HepG2 (cell line): ENCODE results near the gene ITPR1. TPM values are rescaled to one million over a fixed set of nuclear protein-coding genes. Genes with fewer than 3 reads are reported as not detected.

Experiments
- PHF20 ChIP-seq: sonication (generic); formaldehyde crosslinking; IDR thresholded peaks from 2 replicates; pipeline ENCODE4 v1.5.0; 2020; ENCODE audit warnings: mild to moderate bottlenecking, missing genetic modification reagents
- RBM22 ChIP-seq: fragments of 200-400 bp; formaldehyde crosslinking; optimal IDR thresholded peaks from 2 replicates; pipeline ENCODE3; 2017; ENCODE audit warnings: mild to moderate bottlenecking, low read length, moderate library complexity
- REPIN1 ChIP-seq: sonication (generic); formaldehyde crosslinking; IDR thresholded peaks from 2 replicates; pipeline ENCODE4 v1.8.0; 2022; ENCODE audit warnings: missing genetic modification reagents, low read depth, mild to moderate bottlenecking, borderline replicate concordance
- ZNF367 ChIP-seq: sonication (generic); formaldehyde crosslinking; IDR thresholded peaks from 2 replicates; pipeline ENCODE4 v1.4.0; 2020; ENCODE audit warnings: missing genetic modification reagents, borderline replicate concordance
- ZNF547 ChIP-seq: sonication (generic); formaldehyde crosslinking; IDR thresholded peaks from 2 replicates; pipeline ENCODE4 v1.5.1; 2020; ENCODE audit warnings: mild to moderate bottlenecking, missing genetic modification reagents
- ZNF615 ChIP-seq: sonication (generic); formaldehyde crosslinking; IDR thresholded peaks from 2 replicates; pipeline ENCODE4 v1.5.0; 2020; ENCODE audit warnings: mild to moderate bottlenecking, missing genetic modification reagents, borderline replicate concordance
- polyA plus RNA-seq, 8 experiments: library from polyadenylated mRNA; depleted of rRNA in 3 of 8; stranded (reverse) in 7 of 8; unstranded in 1 of 8; fragments of >200 nt; fragmentation: Illumina TruSeq in 4 of 8; extraction: Trizol in 4 of 8; gene quantifications; 2 replicates each; pipeline versions ENCODE4 v1.2.1 to v1.2.3, GENCODE V29; 2011 to 2016; ENCODE audit warnings: low read depth in 4 of 8, missing spikeins in 1 of 8, mixed read lengths in 1 of 8; ENCODE audit not compliant: insufficient read depth in 1 of 8
- total RNA-seq, 5 experiments: library from RNA; depleted of rRNA; stranded (reverse); fragments of >200 nt; fragmentation: Illumina TruSeq; extraction: Trizol; gene quantifications; 2 replicates each; pipeline ENCODE4 v1.2.3, GENCODE V29; 2016; ENCODE audit warnings: low read depth in 1 of 5
- TF ChIP-seq, protein P1 (sequence below): sonication (generic); formaldehyde crosslinking; IDR thresholded peaks from 2 replicates; pipeline ENCODE4 v1.4.0; 2020; ENCODE audit warnings: missing genetic modification reagents, borderline replicate concordance
- TF ChIP-seq, protein P2 (sequence below): sonication (generic); formaldehyde crosslinking; IDR thresholded peaks from 2 replicates; pipeline ENCODE4 v1.4.0; 2020; ENCODE audit warnings: mild to moderate bottlenecking, missing genetic modification reagents
- TF ChIP-seq, protein P3 (sequence below): sonication (generic); formaldehyde crosslinking; IDR thresholded peaks from 2 replicates; pipeline ENCODE4 v1.4.0; 2020; ENCODE audit warnings: mild to moderate bottlenecking, missing genetic modification reagents
- TF ChIP-seq, protein P4 (sequence below): IDR thresholded peaks from 2 replicates; pipeline ENCODE4 v1.6.1; 2016; ENCODE audit warnings: mild to moderate bottlenecking, missing biosample characterization, missing genetic modification reagents
- TF ChIP-seq, protein P5 (sequence below): sonication (generic); formaldehyde crosslinking; IDR thresholded peaks from 2 replicates; pipeline ENCODE4 v1.5.1; 2020; ENCODE audit warnings: missing genetic modification reagents, mild to moderate bottlenecking, borderline replicate concordance

ITPR1 gene
- total and polyA plus RNA-seq, 2 of the 13 experiments (the other 11 are each of a cell fraction or from before 2014, with no cell fraction given), result 10.0 to 11.4 TPM

DNA sequence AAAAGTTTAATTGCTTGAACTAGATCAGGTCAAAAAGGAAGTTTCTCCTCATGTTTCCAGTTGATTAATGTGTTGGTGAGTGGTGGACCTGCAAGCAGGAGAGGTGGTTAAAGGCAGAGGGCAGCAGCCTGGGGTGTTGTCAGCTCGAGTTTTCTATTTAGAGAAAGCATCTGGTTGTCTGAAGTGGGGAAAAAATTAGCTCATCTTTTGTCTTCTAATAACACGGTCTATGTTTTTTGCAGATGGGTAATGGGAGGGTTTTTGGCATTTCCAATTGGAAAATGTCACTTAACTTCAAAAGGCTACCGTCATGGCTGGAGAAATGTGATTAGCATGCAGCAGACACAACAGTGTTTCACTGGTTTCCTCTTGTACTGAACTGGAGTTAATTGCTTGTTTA is 122.6 kb downstream of the ITPR1 start (continued):
- TF ChIP-seq, protein P1, sequence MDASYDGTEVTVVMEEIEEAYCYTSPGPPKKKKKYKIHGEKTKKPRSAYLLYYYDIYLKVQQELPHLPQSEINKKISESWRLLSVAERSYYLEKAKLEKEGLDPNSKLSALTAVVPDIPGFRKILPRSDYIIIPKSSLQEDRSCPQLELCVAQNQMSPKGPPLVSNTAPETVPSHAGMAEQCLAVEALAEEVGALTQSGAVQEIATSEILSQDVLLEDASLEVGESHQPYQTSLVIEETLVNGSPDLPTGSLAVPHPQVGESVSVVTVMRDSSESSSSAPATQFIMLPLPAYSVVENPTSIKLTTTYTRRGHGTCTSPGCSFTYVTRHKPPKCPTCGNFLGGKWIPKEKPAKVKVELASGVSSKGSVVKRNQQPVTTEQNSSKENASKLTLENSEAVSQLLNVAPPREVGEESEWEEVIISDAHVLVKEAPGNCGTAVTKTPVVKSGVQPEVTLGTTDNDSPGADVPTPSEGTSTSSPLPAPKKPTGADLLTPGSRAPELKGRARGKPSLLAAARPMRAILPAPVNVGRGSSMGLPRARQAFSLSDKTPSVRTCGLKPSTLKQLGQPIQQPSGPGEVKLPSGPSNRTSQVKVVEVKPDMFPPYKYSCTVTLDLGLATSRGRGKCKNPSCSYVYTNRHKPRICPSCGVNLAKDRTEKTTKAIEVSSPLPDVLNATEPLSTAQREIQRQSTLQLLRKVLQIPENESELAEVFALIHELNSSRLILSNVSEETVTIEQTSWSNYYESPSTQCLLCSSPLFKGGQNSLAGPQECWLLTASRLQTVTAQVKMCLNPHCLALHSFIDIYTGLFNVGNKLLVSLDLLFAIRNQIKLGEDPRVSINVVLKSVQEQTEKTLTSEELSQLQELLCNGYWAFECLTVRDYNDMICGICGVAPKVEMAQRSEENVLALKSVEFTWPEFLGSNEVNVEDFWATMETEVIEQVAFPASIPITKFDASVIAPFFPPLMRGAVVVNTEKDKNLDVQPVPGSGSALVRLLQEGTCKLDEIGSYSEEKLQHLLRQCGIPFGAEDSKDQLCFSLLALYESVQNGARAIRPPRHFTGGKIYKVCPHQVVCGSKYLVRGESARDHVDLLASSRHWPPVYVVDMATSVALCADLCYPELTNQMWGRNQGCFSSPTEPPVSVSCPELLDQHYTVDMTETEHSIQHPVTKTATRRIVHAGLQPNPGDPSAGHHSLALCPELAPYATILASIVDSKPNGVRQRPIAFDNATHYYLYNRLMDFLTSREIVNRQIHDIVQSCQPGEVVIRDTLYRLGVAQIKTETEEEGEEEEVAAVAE (CRISPR knock-in tag), result no peak
- no peak for TF ChIP-seq PHF20
- TF ChIP-seq ZNF547 (CRISPR knock-in tag), result no peak
- TF ChIP-seq REPIN1 (CRISPR knock-in tag), result no peak
- TF ChIP-seq, protein P2, sequence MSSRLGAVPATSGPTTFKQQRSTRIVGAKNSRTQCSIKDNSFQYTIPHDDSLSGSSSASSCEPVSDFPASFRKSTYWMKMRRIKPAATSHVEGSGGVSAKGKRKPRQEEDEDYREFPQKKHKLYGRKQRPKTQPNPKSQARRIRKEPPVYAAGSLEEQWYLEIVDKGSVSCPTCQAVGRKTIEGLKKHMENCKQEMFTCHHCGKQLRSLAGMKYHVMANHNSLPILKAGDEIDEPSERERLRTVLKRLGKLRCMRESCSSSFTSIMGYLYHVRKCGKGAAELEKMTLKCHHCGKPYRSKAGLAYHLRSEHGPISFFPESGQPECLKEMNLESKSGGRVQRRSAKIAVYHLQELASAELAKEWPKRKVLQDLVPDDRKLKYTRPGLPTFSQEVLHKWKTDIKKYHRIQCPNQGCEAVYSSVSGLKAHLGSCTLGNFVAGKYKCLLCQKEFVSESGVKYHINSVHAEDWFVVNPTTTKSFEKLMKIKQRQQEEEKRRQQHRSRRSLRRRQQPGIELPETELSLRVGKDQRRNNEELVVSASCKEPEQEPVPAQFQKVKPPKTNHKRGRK (CRISPR knock-in tag), result no peak
- TF ChIP-seq RBM22, result no peak
- TF ChIP-seq, protein P3, sequence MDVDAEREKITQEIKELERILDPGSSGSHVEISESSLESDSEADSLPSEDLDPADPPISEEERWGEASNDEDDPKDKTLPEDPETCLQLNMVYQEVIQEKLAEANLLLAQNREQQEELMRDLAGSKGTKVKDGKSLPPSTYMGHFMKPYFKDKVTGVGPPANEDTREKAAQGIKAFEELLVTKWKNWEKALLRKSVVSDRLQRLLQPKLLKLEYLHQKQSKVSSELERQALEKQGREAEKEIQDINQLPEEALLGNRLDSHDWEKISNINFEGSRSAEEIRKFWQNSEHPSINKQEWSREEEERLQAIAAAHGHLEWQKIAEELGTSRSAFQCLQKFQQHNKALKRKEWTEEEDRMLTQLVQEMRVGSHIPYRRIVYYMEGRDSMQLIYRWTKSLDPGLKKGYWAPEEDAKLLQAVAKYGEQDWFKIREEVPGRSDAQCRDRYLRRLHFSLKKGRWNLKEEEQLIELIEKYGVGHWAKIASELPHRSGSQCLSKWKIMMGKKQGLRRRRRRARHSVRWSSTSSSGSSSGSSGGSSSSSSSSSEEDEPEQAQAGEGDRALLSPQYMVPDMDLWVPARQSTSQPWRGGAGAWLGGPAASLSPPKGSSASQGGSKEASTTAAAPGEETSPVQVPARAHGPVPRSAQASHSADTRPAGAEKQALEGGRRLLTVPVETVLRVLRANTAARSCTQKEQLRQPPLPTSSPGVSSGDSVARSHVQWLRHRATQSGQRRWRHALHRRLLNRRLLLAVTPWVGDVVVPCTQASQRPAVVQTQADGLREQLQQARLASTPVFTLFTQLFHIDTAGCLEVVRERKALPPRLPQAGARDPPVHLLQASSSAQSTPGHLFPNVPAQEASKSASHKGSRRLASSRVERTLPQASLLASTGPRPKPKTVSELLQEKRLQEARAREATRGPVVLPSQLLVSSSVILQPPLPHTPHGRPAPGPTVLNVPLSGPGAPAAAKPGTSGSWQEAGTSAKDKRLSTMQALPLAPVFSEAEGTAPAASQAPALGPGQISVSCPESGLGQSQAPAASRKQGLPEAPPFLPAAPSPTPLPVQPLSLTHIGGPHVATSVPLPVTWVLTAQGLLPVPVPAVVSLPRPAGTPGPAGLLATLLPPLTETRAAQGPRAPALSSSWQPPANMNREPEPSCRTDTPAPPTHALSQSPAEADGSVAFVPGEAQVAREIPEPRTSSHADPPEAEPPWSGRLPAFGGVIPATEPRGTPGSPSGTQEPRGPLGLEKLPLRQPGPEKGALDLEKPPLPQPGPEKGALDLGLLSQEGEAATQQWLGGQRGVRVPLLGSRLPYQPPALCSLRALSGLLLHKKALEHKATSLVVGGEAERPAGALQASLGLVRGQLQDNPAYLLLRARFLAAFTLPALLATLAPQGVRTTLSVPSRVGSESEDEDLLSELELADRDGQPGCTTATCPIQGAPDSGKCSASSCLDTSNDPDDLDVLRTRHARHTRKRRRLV, result no peak
- TF ChIP-seq, protein P4, sequence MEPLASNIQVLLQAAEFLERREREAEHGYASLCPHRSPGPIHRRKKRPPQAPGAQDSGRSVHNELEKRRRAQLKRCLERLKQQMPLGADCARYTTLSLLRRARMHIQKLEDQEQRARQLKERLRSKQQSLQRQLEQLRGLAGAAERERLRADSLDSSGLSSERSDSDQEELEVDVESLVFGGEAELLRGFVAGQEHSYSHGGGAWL (CRISPR knock-in tag), result no peak
- TF ChIP-seq, protein P5, sequence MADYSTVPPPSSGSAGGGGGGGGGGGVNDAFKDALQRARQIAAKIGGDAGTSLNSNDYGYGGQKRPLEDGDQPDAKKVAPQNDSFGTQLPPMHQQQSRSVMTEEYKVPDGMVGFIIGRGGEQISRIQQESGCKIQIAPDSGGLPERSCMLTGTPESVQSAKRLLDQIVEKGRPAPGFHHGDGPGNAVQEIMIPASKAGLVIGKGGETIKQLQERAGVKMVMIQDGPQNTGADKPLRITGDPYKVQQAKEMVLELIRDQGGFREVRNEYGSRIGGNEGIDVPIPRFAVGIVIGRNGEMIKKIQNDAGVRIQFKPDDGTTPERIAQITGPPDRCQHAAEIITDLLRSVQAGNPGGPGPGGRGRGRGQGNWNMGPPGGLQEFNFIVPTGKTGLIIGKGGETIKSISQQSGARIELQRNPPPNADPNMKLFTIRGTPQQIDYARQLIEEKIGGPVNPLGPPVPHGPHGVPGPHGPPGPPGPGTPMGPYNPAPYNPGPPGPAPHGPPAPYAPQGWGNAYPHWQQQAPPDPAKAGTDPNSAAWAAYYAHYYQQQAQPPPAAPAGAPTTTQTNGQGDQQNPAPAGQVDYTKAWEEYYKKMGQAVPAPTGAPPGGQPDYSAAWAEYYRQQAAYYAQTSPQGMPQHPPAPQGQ (CRISPR knock-in tag), result no peak
- TF ChIP-seq ZNF367 (CRISPR knock-in tag), result no peak
- no peak for TF ChIP-seq ZNF615
